Left lung (tissue), 10 donors: ENCODE data around the gene TMEM260. TPM values are rescaled to one million over a fixed set of nuclear protein-coding genes. Genes with fewer than 3 reads are reported as not detected.

Source experiments
- ATAC-seq: fragments of 200-7000 bp; cut with Tn5 transposase; one replicate; pipeline ENCODE4 v1.9.1; 2020; ENCODE audit warnings: moderate library complexity
- DNase-seq, 4 donors: peaks; one replicate each; pipeline ENCODE4 v3.0.0-alpha.2; 2013 to 2020
- H3K27ac ChIP-seq, 2 donors: fragments of 200-600 bp; sonication (generic) in 1 of 2; one replicate each; pipeline versions ENCODE4 v1.5.0 to v1.8.0; 2020 to 2021
- H3K27me3 ChIP-seq, 2 donors: fragments of 200-600 bp; sonication (generic) in 1 of 2; one replicate each; pipeline versions ENCODE4 v1.5.0 to v1.8.0; 2020 to 2021
- H3K36me3 ChIP-seq, 2 donors: fragments of 200-600 bp; sonication (generic) in 1 of 2; one replicate each; pipeline versions ENCODE4 v1.5.0 to v1.8.0; 2020 to 2021
- H3K4me1 ChIP-seq, 2 donors: fragments of 200-600 bp; one replicate each; pipeline ENCODE4 v1.8.0; 2021
- H3K4me3 ChIP-seq, 2 donors: fragments of 200-600 bp; sonication (generic) in 1 of 2; one replicate each; pipeline versions ENCODE4 v1.5.0 to v1.8.0; 2020 to 2021; ENCODE audit warnings: mild to moderate bottlenecking in 1 of 2
- H3K9me3 ChIP-seq, 2 donors: fragments of 200-600 bp; sonication (generic) in 1 of 2; one replicate each; pipeline versions ENCODE4 v1.5.0 to v1.8.0; 2020 to 2021
- CTCF ChIP-seq, 2 donors: fragments of 200-600 bp; sonication (generic) in 1 of 2; IDR thresholded peaks; one replicate each; pipeline versions ENCODE4 v1.5.0 to v1.8.0; 2021; ENCODE audit warnings: antibody characterized with exemption in 2 of 2
- intact Hi-C, 2 donors: fragments of 100-400 bp; cut with DNase I; formaldehyde crosslinking; loops; one replicate each; pipeline versions ENCODE4 v1.11.2 to v1.14.2; 2022
- polyA plus RNA-seq, 6 donors: library from polyadenylated mRNA; unstranded; fragments of 120-200 nt; gene quantifications; one replicate each; pipeline ENCODE4 v1.2.1, GENCODE V29; 2013; ENCODE audit not compliant: insufficient read length in 6 of 6
- total RNA-seq, 2 donors: library from RNA; stranded (reverse); fragmentation: NEBNext Ultra II Directional; extraction: Animal tissue kit (Norgen Biotek cat#: 25700); gene quantifications; one replicate each; pipeline ENCODE4 v1.2.1, GENCODE V29; 2021
- donor health status: DM: no; HTN: yes; CAD: no.
- donor health status: DM: no; HTN: no; CAD: no.

TMEM260 gene
- total and polyA plus RNA-seq, 8 donors: 24.2 to 34.9 (median 28.7) TPM

DNA sequence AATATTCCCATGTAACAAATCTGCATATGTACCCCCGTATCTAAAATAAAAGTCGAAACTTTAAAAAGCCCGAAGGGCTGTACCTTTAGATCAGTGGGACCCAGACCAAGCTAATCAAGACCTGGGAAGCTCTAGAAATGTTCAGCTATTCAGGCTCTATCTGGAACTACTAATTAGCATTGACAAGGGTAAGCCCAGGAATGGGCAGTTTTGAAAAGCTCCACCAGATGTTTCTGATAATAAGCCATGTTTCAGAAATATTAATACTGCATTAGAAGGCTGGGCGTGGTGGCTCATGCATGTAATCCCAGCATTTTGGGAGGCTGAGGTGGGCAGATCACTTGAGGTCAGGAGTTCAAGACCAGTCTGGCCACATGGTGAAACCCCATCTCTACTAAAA is 20.4 kb upstream of the TMEM260 start:
- Histone ChIP-seq H3K36me3 (no peaks in the 10 kb centered on the region), H3K27me3 (peaks cover 0 to 19% of the 10 kb centered on the region in 2 donors), H3K27ac (no peak overlapping the region), H3K4me3 (no peak overlapping the region), H3K9me3 (no peaks in the 10 kb centered on the region), H3K4me1 (no peaks in the 10 kb centered on the region)
- intact Hi-C loops: no loop called here
- TF ChIP-seq CTCF (IDR thresholded peaks at IDR 0.05): no peak
- no peak for ATAC-seq
- DNase-seq: no peak

DNA sequence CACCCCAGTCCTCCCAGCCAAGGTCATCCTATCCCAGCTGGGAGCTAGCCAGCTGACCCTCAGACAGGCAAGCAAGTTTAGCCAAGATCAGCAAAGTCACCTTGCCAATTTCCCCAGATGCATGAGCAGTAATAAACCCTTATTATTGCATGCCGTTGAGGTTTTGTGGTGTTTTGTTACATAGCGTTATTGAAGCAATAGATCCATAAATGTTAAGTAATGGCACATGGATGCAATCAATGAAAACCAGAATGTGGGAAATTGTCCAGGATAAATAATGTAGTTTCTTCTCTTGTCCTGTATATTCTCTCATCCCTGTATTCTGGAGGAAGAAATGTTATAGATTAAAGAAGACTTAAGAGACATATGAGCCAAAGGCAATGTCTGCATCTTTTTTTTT is 18.0 kb upstream of the TMEM260 start:
- Histone ChIP-seq H3K9me3 (no peaks in the 10 kb centered on the region), H3K27me3 (peaks cover 0 to 13% of the 10 kb centered on the region in 2 donors), H3K4me3 (no peak overlapping the region), H3K36me3 (no peaks in the 10 kb centered on the region), H3K27ac (no peak overlapping the region), H3K4me1 (no peaks in the 10 kb centered on the region)
- intact Hi-C loops: no loop called here
- TF ChIP-seq CTCF (IDR thresholded peaks at IDR 0.05): no peak
- no peak for ATAC-seq
- DNase-seq: no peak

- Histone ChIP-seq H3K36me3 (no peaks in the 10 kb centered on the region), H3K4me3 (no peak overlapping the region), H3K4me1 (no peaks in the 10 kb centered on the region), H3K27ac (no peak overlapping the region), H3K9me3 (no peaks in the 10 kb centered on the region), H3K27me3 (peaks cover 0 to 1% of the 10 kb centered on the region in 2 donors)
- ATAC-seq (no peak), DNase-seq (no peak)
- intact Hi-C loops: no loop called here
- no peak for TF ChIP-seq CTCF (IDR thresholded peaks at IDR 0.05)
Observed at GRCh38 chr14:56562883-56563282, 16.7 kb upstream of the TMEM260 start.

DNA sequence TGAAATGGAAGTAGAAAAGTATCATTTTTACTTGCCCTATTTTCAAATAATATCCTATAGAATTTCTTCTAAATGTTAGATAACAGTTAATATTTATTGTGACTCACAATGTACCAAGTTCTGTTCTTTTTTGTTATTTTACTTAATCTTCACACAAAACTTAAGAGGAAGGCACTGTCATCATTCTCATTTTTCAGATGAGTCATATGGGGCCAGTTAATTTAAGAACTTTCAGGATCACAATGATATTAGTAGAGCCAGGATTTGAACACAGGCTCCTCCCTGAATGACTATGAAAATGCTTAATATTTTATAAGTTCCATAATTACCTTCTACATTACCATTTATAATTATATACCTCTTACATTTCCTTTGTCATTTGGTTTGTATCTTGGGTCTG is 10.4 kb upstream of the TMEM260 start:
- H3K36me3 ChIP-seq: no peaks in the 10 kb centered on the region
- intact Hi-C loops: no loop called here
- H3K27ac ChIP-seq: no peak overlapping the region
- no peak overlapping the region for H3K4me3 ChIP-seq
- no peaks in the 10 kb centered on the region for H3K27me3 ChIP-seq
- ATAC-seq (no peak), DNase-seq (no peak)
- H3K9me3 ChIP-seq: peaks cover 0 to 2% of the 10 kb centered on the region in 2 donors
- H3K4me1 ChIP-seq: no peaks in the 10 kb centered on the region
- TF ChIP-seq CTCF (IDR thresholded peaks at IDR 0.05): no peak

GRCh38 chr14:56570295-56570694 is 9.3 kb upstream of the TMEM260 start:
- intact Hi-C loops: no loop called here
- Histone ChIP-seq H3K36me3 (no peaks in the 10 kb centered on the region), H3K4me3 (no peak overlapping the region), H3K4me1 (no peaks in the 10 kb centered on the region), H3K27ac (no peak overlapping the region), H3K27me3 (no peaks in the 10 kb centered on the region), H3K9me3 (peaks cover 0 to 2% of the 10 kb centered on the region in 2 donors)
- TF ChIP-seq CTCF (IDR thresholded peaks at IDR 0.05): no peak
- DNase-seq (no peak), ATAC-seq (no peak)
